Superior temporal gyrus (tissue), 1 donor: ENCODE results near the gene MNX1.

Experiments used
- DNase-seq: peaks from one replicate; pipeline ENCODE4 v3.0.0-alpha.2; 2016; ENCODE audit errors: extremely low spot score

The MNX1 gene

DNA sequence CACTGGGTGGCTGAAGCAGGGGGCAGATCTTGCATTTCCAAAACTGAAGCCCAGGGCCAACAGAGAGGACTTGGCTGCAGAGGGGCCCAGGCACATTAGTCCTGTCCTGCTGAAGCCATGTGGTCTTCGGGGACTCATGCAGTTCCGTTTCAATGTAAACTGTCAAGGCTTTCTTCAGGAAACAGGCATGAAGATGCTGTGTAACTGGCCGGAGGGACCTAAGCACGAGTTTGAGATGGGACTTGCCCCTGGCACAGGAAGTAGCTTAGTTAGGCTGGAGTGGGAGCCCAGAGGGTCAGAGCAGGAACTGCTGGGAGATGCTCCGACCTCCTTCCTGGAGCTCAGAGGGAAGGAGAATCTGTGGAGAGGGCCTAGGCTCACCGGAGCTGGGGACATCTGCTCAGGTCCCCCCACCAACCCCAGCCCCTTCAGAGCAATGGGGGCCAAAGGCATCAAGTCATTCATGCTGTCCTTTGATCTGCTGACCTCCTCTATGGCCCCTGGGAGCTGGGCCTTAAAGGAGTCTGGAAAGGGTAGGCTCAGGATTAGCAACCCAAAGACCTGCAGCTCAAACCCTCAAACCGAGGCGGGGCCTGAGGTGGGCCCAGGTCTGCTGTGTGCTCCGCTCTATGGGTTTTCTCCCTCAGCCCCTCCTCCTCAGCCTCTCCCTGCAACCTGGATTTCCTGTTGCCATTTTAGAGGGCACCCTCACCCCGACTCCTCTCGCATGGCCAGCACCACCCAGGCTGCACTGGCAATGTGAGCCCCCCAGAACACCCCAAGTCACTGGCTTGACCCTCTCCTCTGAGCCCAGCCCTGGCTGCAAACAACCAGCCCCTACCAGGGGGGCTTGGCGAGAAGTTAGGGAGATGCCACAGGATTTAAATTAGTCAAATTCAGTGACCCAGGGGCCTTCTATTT lies 4.4 kb upstream of the MNX1 start:
- no peak for DNase-seq

- DNase-seq = no peak
Observed at GRCh38 chr7:157013602-157014549, 3.4 kb upstream of the MNX1 start.

DNA sequence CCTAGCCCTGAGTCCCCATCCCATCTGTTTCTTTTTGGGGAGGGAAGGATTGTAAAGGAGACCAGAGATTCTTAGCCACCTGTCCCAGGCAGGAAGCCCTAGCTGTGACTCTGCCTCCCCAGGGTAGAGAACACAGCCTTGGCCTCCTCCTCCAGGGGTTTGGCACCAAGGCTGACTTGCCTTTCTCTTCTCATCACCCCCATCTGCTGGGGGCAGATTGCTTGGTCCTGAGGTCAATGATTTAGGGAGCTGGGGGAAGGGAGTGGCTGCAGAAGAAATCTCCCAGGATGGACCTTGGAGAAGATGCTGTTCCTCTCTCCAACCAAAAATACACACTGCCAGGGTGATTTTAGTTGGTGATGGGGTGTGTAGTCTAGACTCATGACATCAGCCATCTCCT lies 2.6 kb upstream of the MNX1 start:
- no peak for DNase-seq

- DNase-seq = no peak
Observed at GRCh38 chr7:157012113-157012547, 1.7 kb upstream of the MNX1 start.

GRCh38 chr7:157011333-157012112 lies 1.1 kb upstream of the MNX1 start:
- DNase-seq = no peak

DNA sequence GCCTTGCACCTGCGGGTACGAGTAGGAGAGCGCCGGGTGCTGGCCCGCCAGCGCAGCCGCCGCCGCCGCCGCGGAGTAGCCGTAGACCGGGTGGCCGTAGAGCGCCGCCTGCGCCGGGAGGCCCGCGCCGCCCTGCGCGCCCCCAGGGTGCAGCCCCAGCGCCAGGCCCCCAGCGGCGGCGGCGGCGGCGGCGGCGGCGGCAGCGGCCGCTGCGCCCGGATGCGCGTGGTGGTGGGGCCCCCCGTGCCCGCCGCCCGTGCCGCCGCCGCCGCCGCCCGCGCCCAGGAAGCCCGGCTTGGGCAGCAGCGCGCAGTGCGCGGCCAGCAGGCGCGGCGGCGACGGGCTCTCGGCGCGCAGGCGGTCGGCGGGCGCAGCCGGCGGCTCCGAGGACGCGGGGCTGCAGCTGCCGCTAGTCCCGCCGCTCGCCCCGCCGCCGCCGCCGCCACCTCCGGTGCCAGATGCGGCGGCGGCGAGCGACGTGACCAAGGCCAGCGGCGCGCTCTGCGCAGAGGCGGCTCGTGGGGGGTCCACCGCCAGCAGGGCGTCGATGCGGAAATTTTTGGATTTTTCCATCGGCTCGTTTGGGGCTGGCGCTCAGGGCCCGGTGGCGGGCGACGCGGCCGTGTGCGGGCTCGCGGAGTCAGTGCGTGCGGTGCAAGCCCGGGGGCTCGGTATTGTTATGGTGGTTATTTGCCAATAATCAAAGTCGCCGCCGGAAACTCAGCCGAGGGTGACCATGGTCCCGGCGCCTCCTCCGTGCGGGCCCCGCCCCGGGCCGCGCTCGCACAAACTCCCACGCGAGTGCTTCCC lies 480 bp downstream of the MNX1 start:
- DNase-seq = no peak

GRCh38 chr7:157009170-157009777 lies 1.2 kb downstream of the MNX1 start:
- no peak for DNase-seq

DNA sequence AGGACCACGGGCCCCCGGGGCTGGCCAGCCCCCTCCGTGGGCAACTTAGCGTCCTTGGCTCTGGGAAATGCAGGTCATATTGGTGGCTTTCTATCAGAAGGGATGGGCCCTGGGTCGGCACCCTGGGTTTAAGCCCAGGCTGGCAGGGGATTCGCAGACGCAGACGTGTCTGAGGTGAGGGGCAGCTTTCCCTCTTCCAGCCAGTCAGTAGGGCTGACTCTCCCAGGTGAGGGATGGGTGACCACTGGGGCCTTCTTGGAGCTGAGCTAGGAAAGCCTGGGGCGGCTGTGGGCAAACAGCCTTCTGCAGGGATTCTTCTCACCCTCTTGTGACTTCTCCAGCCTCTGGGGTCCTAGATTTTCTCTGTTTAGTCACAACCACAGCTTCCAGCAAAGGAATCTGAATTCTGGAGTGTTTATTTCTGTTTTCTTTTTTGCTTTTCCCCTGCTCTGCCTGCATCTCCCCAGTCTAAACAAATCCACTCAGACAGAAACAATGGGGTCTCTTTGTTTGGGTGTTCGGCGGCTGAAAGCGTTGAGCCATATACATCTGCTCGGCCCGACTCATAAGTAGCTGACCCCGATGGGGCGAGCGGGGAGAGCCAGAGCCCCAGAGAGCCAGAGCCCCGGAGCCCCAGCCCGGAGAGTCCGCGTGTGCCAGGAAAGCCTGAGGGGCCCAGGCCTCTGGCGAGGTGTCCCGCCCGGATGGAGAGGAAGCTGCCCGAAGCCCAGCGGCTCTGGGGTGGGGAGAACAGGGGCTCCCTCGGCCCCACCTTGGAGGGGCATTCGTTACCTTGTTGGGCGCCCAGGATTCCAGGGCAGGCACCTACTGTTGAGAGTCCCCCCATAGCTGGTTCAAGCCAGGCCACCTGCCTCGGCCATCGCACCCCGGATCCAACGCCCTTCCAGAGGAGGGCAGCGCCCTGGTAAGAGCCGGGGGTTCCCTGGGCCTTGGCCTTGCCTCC lies 2.0 kb downstream of the MNX1 start:
- no peak for DNase-seq

DNA sequence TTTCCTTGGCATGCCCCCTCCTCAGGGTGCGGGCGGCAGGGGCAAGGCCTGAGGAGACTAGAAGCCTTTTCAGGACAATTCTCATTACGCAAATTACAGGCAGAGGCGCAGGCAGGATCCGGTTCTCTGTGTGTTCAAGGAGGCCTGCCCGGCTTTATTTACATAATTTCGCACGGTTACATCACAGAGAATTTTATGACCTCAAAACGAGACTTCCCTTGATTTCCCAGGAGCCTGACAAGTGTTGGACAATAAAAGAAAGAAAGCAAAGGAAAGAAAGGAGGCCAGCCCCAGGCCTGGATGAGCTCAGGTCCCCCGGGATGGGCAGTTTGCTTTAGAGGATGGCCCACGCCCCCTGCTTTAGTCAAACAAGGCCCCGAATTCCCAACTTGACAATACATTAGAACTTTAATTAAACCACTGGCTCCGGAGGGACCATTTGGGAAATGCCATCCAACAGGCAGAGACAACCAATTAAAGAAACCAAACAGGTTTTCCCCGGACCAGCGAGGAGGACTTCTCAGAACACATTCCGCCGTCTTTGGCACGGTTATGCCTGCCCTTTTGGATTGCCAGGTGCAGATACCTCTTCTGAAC lies 2.9 kb downstream of the MNX1 start:
- no peak for DNase-seq

DNA sequence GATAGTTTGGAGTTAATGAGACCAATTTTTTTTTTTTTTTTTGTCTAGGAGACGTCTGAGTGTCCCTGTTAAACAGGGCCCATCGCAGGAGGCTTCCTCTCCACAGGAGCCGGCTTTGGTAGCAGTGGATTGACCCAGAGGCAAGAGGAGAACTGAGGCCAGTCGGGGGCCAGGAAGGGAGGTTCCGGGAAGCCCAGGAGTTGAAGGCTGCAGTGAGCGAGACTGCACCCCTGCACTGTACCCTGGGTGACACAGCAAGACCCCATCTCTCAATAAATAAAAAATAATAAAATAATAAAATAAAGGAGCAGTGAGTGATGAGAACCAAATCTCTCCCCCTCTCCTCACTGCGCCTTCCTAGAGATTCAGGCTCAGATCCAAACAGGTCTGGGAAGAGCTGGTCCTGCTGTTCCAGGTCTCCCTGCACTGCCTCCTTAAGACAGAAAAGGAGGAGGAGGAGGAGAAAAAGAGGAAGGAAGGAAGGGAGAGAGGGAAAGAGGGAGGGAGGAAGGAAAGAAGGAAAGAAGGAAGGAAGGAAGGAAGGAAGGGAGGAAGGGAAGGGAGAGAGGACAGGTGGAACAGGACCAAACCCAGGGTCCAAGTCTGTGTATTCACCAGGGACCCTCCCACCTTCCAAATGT lies 3.5 kb downstream of the MNX1 start:
- DNase-seq = no peak

DNA sequence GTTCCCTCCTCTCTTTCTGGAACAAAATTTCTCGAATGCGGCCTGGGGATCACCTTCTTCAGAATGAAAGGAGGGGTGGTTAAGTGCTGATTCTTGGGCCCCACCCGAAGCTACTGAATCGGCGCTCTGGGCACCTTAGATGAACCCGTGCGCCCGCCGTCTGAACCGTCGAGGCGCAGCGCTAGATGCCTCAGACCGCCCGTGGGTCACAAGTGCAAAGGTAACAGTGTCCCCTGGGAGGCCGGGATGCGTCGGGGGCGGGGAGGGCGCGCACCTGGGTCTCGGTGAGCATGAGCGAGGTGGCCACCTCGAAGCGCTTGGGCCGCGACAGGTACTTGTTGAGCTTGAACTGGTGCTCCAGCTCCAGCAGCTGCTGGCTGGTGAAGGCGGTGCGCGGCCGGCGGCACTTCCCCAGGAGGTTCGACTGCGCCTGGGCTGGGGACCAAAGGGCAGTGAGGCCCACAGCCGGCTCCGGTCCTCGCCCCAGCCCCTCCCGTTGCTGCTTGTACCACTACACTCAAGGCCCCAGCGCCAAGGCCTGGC lies 4.2 kb downstream of the MNX1 start:
- no peak for DNase-seq

- no peak for DNase-seq
Observed at GRCh38 chr7:157005456-157006204, 4.8 kb downstream of the MNX1 start.

DNA sequence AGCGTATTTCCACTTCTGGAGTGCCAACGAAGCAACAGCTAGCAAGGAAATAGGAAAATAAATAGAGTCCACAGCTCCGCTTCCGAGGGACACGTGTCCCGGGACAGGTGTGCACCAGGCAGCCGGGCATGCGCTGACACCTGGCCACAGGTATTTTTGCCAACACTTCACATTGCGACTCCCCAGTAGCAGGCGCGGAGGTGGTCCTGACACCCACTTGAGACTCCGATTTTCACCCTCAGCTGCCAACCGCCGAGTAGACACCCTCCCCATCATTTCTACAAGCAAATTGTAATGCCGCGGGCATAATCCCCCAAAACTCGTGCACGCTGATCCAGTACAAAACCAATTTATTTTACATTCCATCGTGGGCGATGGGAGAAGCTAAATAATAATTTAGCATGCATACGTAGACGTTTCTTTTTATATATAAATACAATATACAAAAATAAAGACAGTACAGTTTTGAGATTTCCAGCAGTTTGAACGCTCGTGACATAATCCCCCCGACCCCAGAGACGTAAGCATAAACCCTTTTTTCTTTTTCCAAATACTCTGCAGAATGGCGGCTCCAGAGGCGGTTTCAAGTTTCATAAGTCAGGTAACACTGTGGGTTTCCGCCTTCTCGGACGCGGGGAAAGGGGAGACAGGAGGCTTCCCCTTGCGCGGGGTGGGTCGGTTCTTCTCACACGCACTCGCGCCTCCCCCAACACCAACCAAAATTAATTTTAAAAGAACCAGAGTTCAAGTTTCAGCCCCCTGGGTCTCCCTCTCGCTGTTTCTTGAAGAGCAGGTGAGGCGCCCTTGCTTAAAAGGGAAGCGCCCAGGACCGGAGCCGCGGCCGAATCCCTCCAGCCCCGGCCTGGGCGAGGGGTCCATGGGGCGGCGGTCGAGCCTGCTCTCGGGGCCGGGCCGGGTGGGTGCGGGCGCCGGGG lies 5.7 kb downstream of the MNX1 start:
- no peak for DNase-seq

DNA sequence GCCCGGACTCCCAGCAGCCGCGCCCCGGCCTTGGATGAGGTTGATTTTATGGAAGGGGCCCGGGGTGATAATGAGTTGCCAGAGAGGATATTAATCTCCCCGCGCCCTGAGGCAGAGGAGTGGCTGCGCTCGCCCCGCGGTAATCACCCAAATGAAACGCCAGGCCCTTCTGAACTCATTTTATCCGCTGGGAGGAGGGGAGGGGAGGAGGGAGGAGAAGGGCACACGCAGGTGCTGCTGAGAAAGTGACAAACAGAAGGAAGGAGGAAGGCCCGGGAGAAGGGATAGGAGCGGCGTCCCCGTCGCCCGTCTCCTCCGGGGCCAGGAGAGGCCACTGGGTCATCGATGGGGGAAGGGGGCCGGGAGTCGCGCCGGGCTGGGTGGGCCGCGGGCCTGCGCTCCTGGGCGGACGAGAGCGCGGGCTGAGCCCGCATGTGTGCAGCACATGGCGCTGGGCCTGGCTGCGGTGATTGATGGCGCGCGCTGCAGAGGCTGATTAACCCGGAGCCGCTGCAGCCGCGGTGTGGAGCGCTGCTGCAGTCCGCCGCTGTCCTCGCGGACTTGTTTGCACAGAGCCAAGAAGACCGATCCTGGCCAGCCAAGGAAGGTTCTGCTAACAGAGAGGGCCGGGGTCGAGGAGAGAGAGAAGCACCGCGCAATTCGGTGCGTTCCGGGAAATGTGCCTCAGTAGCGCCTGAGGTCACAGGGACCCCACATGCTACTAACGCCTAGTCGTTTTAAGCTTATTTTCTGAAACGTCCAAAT lies 6.5 kb downstream of the MNX1 start:
- DNase-seq = no peak

GRCh38 chr7:157003445-157003755 lies 7.1 kb downstream of the MNX1 start:
- DNase-seq = no peak
